Nephron (organoid): ENCODE results near the gene EFCAB14.
"Not testable (repeated sequence)": the region's sequence is repeated elsewhere in the genome, so short reads cannot be mapped to it uniquely, and the experiment has no call there.

ENCODE experiments used
- H3K27ac Mint-ChIP-seq, 3 experiments: 2 replicates each; pipeline ENCODE4 v1.8.0; 2020; ENCODE audit warnings: mixed read lengths in 3 of 3, mild to moderate bottlenecking in 2 of 3, moderate library complexity in 1 of 3
- H3K27me3 Mint-ChIP-seq: 2 replicates; pipeline ENCODE4 v1.8.0; 2021; ENCODE audit warnings: low read depth, mild to moderate bottlenecking, moderate library complexity, mixed read lengths
- H3K36me3 Mint-ChIP-seq: 2 replicates; pipeline ENCODE4 v1.8.0; 2020; ENCODE audit warnings: low read depth, mixed read lengths
- H3K4me1 Mint-ChIP-seq: 2 replicates; pipeline ENCODE4 v1.8.0; 2020; ENCODE audit warnings: mixed read lengths
- H3K4me3 Mint-ChIP-seq, 3 experiments: 2 replicates each; pipeline ENCODE4 v1.8.0; 2020; ENCODE audit warnings: mild to moderate bottlenecking in 3 of 3, mixed read lengths in 3 of 3, moderate library complexity in 2 of 3
- H3K9me3 Mint-ChIP-seq: 2 replicates; pipeline ENCODE4 v1.8.0; 2020; ENCODE audit warnings: mixed read lengths
- CTCF ChIP-seq, 3 experiments: fragments of 200-600 bp; sonication (generic); IDR thresholded peaks; one replicate each; pipeline ENCODE4 v1.5.0; 2021; ENCODE audit warnings: antibody characterized with exemption in 3 of 3; ENCODE audit not compliant: unreplicated experiment in 3 of 3

The EFCAB14 gene

DNA sequence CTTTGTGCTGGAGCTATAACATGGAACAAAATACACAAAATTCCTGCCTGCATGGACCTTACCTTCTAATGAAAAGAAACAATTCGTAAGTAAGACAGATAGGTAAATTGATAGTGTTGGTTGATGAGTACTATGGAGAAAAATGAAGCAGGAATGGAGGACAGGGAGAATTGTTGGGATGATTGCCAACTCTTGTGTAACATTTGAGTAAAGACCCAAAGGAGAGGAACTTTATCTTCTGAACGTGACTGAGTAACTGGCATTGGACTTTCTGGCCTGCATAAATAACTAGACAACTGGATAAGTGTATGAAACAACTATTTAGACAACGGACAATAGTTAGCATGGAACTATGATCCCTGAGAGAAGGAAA lies 6.8 kb upstream of the EFCAB14 start:
- Mint-ChIP-seq H3K4me1 (no peaks in the 10 kb centered on the region), H3K27me3 (peaks cover 34% of the 10 kb centered on the region), H3K27ac (no peak overlapping the region), H3K36me3 (no peaks in the 10 kb centered on the region), H3K4me3 (no peak overlapping the region), H3K9me3 (peaks cover 6% of the 10 kb centered on the region)
- TF ChIP-seq CTCF (IDR thresholded peaks at IDR 0.05; ENCODE audit: unreplicated experiment in 3 of 3): no peak

DNA sequence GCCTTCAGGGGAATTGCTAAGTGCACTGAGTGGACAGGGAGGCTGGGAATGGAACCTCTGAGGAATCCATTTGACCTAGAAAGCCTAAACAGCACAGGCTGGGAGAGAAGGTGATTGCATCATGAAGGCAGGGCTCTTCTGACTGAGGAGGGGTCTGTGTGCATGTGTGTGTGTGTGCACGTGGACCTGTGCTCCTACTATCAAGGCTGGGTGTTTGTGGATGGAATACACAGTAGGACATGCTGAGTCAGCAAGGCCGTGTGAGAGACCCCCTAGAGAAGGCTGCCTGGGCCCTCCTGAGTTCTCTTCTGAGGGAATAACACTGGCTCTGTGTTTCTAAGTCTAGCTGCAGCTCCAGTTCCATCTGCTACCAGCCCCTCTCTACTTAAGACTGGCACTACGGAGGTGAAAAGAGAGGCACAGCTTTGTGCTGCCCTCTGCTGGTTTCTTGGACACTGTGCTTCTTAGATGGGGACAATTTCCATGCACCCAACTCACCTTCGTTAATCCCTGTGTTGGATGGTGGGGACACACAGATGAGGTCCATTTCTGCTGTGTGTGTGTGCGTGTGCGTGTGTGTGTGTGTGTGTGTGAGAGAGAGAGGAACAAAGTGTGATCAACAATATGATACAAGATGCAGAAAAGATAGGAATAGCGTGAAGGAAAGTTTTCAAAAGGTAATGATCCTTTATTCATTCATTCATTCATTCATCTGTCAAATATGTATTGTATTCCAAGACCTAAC lies 6.2 kb upstream of the EFCAB14 start:
- peak; percentile 63 to 68 (median 64) for TF ChIP-seq CTCF (IDR thresholded peaks at IDR 0.05; ENCODE audit: unreplicated experiment in 3 of 3)
- H3K27ac Mint-ChIP-seq: no peak overlapping the region
- peaks cover 6% of the 10 kb centered on the region for H3K9me3 Mint-ChIP-seq
- H3K4me1 Mint-ChIP-seq: no peaks in the 10 kb centered on the region
- H3K36me3 Mint-ChIP-seq: no peaks in the 10 kb centered on the region
- H3K4me3 Mint-ChIP-seq: no peak overlapping the region
- peaks cover 35% of the 10 kb centered on the region for H3K27me3 Mint-ChIP-seq

DNA sequence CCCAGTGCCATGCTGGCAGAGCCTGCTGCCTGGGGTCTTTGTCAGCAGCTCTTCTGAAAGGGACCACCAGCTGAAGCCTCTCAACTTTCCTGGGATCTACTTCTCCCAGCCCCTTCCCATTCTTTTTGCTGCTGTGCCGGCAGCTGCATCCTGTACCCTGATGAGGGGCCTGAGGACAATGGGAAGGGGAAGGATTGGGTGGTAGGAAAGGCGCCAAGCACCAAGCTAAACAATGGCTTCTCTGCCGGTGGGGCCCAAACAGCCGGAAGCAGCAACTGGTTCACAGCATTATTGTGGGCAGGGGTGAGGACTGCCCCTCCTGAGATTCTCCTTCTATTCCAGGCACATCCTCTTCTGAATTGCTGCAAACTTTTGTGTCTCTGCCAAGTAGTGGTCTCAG lies 5.0 kb upstream of the EFCAB14 start:
- Mint-ChIP-seq H3K9me3 (peaks cover 6% of the 10 kb centered on the region), H3K4me3 (no peak overlapping the region), H3K27me3 (peaks cover 25% of the 10 kb centered on the region), H3K27ac (no peak overlapping the region), H3K4me1 (peaks cover 8% of the 10 kb centered on the region), H3K36me3 (no peaks in the 10 kb centered on the region)
- no peak for TF ChIP-seq CTCF (IDR thresholded peaks at IDR 0.05; ENCODE audit: unreplicated experiment in 3 of 3)

DNA sequence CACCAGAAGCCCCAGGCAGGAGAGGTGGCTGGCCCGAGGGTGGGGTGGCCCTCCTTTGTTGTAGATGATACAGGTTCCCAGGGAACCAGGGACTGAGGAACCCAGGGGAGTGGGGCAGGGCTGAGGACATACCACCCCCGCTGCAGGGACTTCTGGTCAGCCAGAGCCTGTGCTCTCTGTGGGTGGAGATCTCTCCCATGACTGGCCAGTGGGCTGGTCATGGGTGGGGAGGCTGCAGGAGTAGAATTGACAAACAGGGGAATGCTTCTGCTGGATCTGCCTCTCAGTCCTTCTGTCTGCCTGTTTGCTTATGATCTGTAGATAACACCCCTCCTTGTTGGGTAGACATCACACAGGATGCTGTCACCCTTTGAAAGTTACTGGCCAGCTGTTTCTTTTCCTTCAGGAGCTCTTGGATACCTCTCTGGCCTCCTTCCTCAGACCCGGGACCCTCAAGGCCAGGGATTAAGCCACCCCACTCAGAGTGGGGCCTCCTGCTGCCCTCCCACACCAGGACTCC lies 2.8 kb upstream of the EFCAB14 start:
- Mint-ChIP-seq H3K27ac (no peak overlapping the region), H3K9me3 (peaks cover 6% of the 10 kb centered on the region), H3K4me1 (peaks cover 24% of the 10 kb centered on the region), H3K36me3 (no peaks in the 10 kb centered on the region), H3K4me3 (peak overlapping the region in 2 of 3 experiments; percentile 30 to 56), H3K27me3 (peaks cover 18% of the 10 kb centered on the region)
- no peak for TF ChIP-seq CTCF (IDR thresholded peaks at IDR 0.05; ENCODE audit: unreplicated experiment in 3 of 3)

DNA sequence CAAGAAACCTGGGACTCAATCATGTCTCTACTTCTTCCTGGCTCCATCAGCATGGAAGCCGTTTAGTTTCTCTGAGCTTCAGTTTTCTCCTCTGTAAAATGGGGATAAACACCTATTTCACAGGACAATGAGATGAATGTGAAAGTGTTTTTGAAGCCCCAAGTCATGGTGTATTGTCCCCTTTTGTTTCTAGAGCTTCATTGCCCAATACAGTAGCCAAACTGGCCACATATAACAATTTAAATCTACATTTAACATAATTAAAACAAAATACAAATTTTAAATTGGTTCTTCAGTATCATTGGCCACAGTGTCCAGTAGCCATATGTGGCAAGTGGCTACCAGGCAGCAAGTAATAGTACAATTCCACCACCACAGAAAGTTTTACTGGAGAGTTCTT lies 2.3 kb upstream of the EFCAB14 start:
- H3K4me1 Mint-ChIP-seq: peaks cover 29% of the 10 kb centered on the region
- no peak overlapping the region for H3K27ac Mint-ChIP-seq

DNA sequence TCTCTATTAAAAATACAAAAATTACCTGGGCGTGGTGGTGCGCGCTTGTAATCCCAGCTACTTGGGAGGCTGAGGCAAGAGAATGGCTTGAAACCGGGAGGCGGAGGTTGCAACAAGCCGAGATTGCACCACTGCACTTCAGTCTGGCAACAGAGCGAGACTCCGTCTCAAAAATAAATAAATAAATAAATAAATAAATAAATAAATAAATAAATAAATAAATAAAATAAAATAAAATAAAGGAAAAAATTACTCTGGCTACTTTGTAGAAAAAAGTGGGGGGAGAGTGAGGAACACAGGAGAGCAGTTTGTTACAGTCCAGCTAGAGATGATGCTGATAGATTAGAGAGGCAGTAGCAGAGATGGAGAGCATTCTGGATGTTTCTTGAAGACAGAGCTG lies 1.4 kb upstream of the EFCAB14 start:
- not testable (repeated sequence) for H3K36me3 Mint-ChIP-seq, H3K9me3 Mint-ChIP-seq, H3K27ac Mint-ChIP-seq
- peaks cover 31% of the 10 kb centered on the region for H3K4me1 Mint-ChIP-seq
- peaks cover 11% of the 10 kb centered on the region for H3K27me3 Mint-ChIP-seq
- H3K4me3 Mint-ChIP-seq: peak overlapping the region; percentile 0 to 3 (median 2)

More for the DNA sequence above, 2.3 kb upstream of the EFCAB14 start:
- peaks cover 17% of the 10 kb centered on the region for H3K27me3 Mint-ChIP-seq
- peaks cover 2% of the 10 kb centered on the region for H3K9me3 Mint-ChIP-seq
- no peak for TF ChIP-seq CTCF (IDR thresholded peaks at IDR 0.05; ENCODE audit: unreplicated experiment in 3 of 3)
- H3K36me3 Mint-ChIP-seq: peaks cover 3% of the 10 kb centered on the region
- peak overlapping the region in 1 of 3 experiments; percentile 2 for H3K4me3 Mint-ChIP-seq
